Activated CD8-positive, alpha-beta T cell treated with anti-CD3 and anti-CD28 coated beads, Interleukin-2, amount 10 ng/mL, durations not matched to agents 7 days and 5 days (primary cell): ENCODE data around the gene LCTL. TPM values are rescaled to one million over a fixed set of nuclear protein-coding genes. Genes with fewer than 3 reads are reported as not detected.
A peak's percentile ranks its signal among the peaks of the same experiment; 100 is the strongest.

Experiments
- ATAC-seq: fragments of 150-1000 bp; cut with Tn5 transposase; one replicate; pipeline ENCODE4 v1.10.0; 2021; ENCODE audit warnings: moderate library complexity
- CTCF ChIA-PET: fragments of 350-600 bp; sonication (Branson Sonifier 250); formaldehyde crosslinking; loops from one replicate; lab custom pipeline; 2021; ENCODE audit warnings: antibody characterized with exemption; lab: Charles Lee
- POLR2A ChIA-PET: fragments of 350-600 bp; sonication (Branson Sonifier 250); formaldehyde crosslinking; loops from one replicate; lab custom pipeline; 2021; ENCODE audit warnings: antibody characterized with exemption; lab: Charles Lee
- DNase-seq: peaks from one replicate; pipeline ENCODE4 v3.0.0-alpha.2; 2020
- H3K27ac Mint-ChIP-seq: one replicate; pipeline ENCODE4 v1.8.0; 2021; ENCODE audit warnings: mild to moderate bottlenecking, mixed read lengths
- H3K27me3 Mint-ChIP-seq: one replicate; pipeline ENCODE4 v1.8.0; 2021; ENCODE audit warnings: low read depth, mixed read lengths
- H3K36me3 Mint-ChIP-seq: one replicate; pipeline ENCODE4 v1.8.0; 2021; ENCODE audit warnings: low read depth, mixed read lengths
- H3K4me1 Mint-ChIP-seq: one replicate; pipeline ENCODE4 v1.8.0; 2021; ENCODE audit warnings: low read depth, mixed read lengths
- H3K4me3 Mint-ChIP-seq: one replicate; pipeline ENCODE4 v1.8.0; 2021; ENCODE audit warnings: mild to moderate bottlenecking, mixed read lengths
- H3K9me3 Mint-ChIP-seq: one replicate; pipeline ENCODE4 v1.8.0; 2022; ENCODE audit warnings: mixed read lengths; ENCODE audit not compliant: insufficient read depth
- total RNA-seq, 2 experiments: library from RNA; stranded (reverse); gene quantifications; one replicate each; pipeline ENCODE4 v1.2.3, GENCODE V29; 2021

Gene LCTL
- total RNA-seq, 2 experiments from 2014 or later: not detected

DNA sequence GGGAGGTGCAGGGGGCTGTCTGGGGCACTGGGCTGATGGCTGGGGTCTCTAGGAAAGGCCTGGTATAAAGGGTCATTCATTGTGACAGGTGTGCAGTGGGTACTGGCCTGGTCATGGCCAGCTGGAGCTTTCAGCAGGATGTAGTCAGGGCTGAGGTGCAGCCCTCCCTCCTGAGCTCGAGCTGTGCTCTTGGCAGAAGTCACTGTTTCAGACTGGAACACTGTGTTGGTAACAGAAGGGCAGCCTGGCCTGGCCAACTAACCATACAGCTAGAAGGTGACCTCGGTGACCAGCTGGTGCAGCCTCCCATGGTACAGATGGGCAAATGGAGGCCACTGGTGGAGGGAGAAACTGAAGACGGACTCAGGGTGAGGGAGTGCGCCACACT lies 34.4 kb upstream of the LCTL start:
- no peak overlapping the region for H3K4me3 Mint-ChIP-seq
- POLR2A ChIA-PET: no interaction called here
- no peaks in the 10 kb centered on the region for H3K36me3 Mint-ChIP-seq
- peaks cover 25% of the 10 kb centered on the region for H3K4me1 Mint-ChIP-seq
- CTCF ChIA-PET: interaction anchor here (9.9 kb wide), 1 partner anchor 251 kb away, joined by 96 read pairs; no protein-coding TSS in a partner anchor
- peak overlapping the region; percentile 46 for H3K27ac Mint-ChIP-seq
- no peaks in the 10 kb centered on the region for H3K9me3 Mint-ChIP-seq
- no peak for ATAC-seq
- H3K27me3 Mint-ChIP-seq: peaks cover 7% of the 10 kb centered on the region
- no peak for DNase-seq

DNA sequence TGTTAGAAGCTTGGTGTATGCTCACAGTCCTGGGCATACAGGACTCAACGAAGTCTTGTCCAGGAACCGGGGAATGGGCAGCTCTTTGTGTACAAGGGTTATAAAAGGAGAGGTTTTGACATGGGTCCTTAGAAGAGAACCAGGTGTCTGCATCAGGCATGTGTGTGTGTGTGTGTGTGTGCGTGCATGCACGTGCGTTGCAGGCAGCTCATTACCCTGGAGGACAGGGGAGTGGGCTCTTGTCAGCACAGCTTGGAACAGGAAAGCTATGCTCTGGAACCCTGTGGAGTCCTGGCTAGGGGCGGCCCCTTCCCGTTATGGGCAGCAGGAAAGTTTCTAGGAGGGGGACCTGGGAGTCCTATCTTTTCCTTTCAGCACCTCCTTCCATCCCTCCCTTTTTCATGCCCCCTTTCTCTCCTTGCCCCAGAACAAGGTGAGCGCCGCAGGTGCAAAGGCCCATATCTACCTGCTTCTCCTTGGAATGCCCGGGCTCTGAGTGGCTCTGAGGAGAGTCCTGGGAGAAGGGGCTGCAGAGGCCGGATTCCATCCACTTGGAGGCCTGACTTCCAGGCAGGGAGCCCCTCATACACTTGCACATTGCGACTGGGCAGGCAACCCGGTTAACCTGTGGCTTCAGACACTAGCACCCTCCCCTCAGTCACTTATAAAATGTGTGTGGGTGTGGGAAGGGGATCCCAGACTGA lies 33.9 kb upstream of the LCTL start:
- ATAC-seq: no peak
- DNase-seq: no peak
- no peaks in the 10 kb centered on the region for H3K9me3 Mint-ChIP-seq
- H3K4me1 Mint-ChIP-seq: peaks cover 25% of the 10 kb centered on the region
- ChIA-PET POLR2A (no interaction called here), CTCF (interaction anchor here (9.9 kb wide), 1 partner anchor 251 kb away, joined by 96 read pairs; no protein-coding TSS in a partner anchor)
- peaks cover 11% of the 10 kb centered on the region for H3K27me3 Mint-ChIP-seq
- H3K27ac Mint-ChIP-seq: no peak overlapping the region
- no peak overlapping the region for H3K4me3 Mint-ChIP-seq
- H3K36me3 Mint-ChIP-seq: no peaks in the 10 kb centered on the region

DNA sequence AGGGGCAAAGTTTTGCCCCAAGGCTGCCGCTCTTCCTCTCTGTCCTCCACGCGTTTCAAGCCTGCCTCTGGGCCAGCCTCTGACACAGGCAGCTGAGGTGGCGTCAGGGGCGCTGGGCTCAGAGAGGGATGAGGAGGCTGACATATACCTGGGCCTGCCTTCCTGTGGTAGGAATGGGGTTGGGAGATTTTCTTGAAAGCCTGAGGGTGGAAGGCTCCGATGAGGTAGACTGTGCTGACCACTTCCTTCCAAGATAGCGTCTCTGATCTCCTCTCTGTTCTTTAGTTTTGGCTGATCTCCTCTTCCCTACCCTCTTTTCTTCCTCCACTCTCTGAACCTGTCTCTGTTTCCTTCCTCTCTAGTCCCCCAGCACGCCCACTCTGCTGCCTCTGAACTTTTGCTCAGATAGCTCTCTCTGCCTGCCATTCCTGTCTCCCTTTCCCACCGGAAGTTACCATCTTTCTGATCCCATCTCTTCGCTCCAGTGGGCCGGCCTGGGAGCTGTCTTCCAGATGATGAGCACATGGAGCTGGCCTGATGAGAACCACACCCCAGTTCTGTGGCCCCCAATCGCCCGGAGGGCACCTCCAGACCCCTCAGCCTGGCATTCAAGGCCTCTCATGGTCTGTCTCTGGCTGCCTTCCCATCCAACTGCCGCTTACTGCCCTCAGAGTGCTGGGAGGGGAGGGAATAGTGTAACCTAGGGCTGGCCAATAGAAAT lies 32.5 kb upstream of the LCTL start:
- Mint-ChIP-seq H3K4me1 (peaks cover 25% of the 10 kb centered on the region), H3K36me3 (no peaks in the 10 kb centered on the region), H3K4me3 (peak overlapping the region; percentile 14), H3K27ac (peak overlapping the region; percentile 87), H3K9me3 (no peaks in the 10 kb centered on the region), H3K27me3 (peaks cover 11% of the 10 kb centered on the region)
- DNase-seq: peak; percentile 53
- POLR2A ChIA-PET: no interaction called here
- CTCF ChIA-PET: interaction anchor here (1.5 kb wide), 1 partner anchor 253 kb away, joined by 3 read pairs; no protein-coding TSS in a partner anchor
- peak; percentile 84 for ATAC-seq

- H3K4me3 Mint-ChIP-seq: no peak overlapping the region
- CTCF ChIA-PET: interaction anchor here (1.2 to 1.5 kb wide), 2 partner anchors 10 to 255 kb away, joined by 3 to 5 read pairs; no protein-coding TSS in a partner anchor
- DNase-seq: no peak
- peaks cover 9% of the 10 kb centered on the region for H3K27me3 Mint-ChIP-seq
- H3K27ac Mint-ChIP-seq: no peak overlapping the region
- no peaks in the 10 kb centered on the region for H3K36me3 Mint-ChIP-seq
- POLR2A ChIA-PET: no interaction called here
- no peaks in the 10 kb centered on the region for H3K9me3 Mint-ChIP-seq
- no peak for ATAC-seq
- H3K4me1 Mint-ChIP-seq: peaks cover 25% of the 10 kb centered on the region
Measured at GRCh38 chr15:66595931-66596545, 30.2 kb upstream of the LCTL start.

GRCh38 chr15:66595332-66595731 lies 29.5 kb upstream of the LCTL start:
- Mint-ChIP-seq H3K4me3 (no peak overlapping the region), H3K36me3 (no peaks in the 10 kb centered on the region), H3K27ac (no peak overlapping the region), H3K9me3 (no peaks in the 10 kb centered on the region), H3K27me3 (peaks cover 9% of the 10 kb centered on the region), H3K4me1 (peaks cover 24% of the 10 kb centered on the region)
- ChIA-PET POLR2A (no interaction called here), CTCF (interaction anchor here (1.2 to 1.5 kb wide), 2 partner anchors 11 to 256 kb away, joined by 3 to 5 read pairs; no protein-coding TSS in a partner anchor)
- no peak for ATAC-seq
- no peak for DNase-seq

GRCh38 chr15:66594836-66595235 lies 29.0 kb upstream of the LCTL start:
- Mint-ChIP-seq H3K9me3 (no peaks in the 10 kb centered on the region), H3K36me3 (no peaks in the 10 kb centered on the region), H3K4me3 (no peak overlapping the region), H3K27me3 (peaks cover 9% of the 10 kb centered on the region), H3K27ac (no peak overlapping the region), H3K4me1 (peaks cover 22% of the 10 kb centered on the region)
- DNase-seq (no peak), ATAC-seq (no peak)
- POLR2A ChIA-PET: no interaction called here
- CTCF ChIA-PET: no interaction called here

GRCh38 chr15:66594344-66594743 lies 28.5 kb upstream of the LCTL start:
- DNase-seq (no peak), ATAC-seq (no peak)
- no peaks in the 10 kb centered on the region for H3K9me3 Mint-ChIP-seq
- peaks cover 19% of the 10 kb centered on the region for H3K4me1 Mint-ChIP-seq
- no peak overlapping the region for H3K27ac Mint-ChIP-seq
- ChIA-PET POLR2A (no interaction called here), CTCF (no interaction called here)
- H3K36me3 Mint-ChIP-seq: no peaks in the 10 kb centered on the region
- H3K27me3 Mint-ChIP-seq: peaks cover 9% of the 10 kb centered on the region
- H3K4me3 Mint-ChIP-seq: no peak overlapping the region

GRCh38 chr15:66593219-66593780 lies 27.5 kb upstream of the LCTL start:
- Mint-ChIP-seq H3K9me3 (no peaks in the 10 kb centered on the region), H3K4me1 (peaks cover 13% of the 10 kb centered on the region), H3K36me3 (no peaks in the 10 kb centered on the region), H3K27me3 (peaks cover 9% of the 10 kb centered on the region), H3K4me3 (no peak overlapping the region), H3K27ac (no peak overlapping the region)
- ATAC-seq (no peak), DNase-seq (no peak)
- ChIA-PET CTCF (no interaction called here), POLR2A (no interaction called here)

- Mint-ChIP-seq H3K27ac (no peak overlapping the region), H3K36me3 (no peaks in the 10 kb centered on the region), H3K4me3 (no peak overlapping the region), H3K4me1 (peaks cover 7% of the 10 kb centered on the region), H3K27me3 (peaks cover 14% of the 10 kb centered on the region), H3K9me3 (no peaks in the 10 kb centered on the region)
- no peak for ATAC-seq
- DNase-seq: no peak
- POLR2A ChIA-PET: no interaction called here
- CTCF ChIA-PET: interaction anchor here (1.1 kb wide), 1 partner anchor 259 kb away, joined by 4 read pairs; no protein-coding TSS in a partner anchor
Measured at GRCh38 chr15:66592505-66593218, 26.9 kb upstream of the LCTL start.

- no peak overlapping the region for H3K4me3 Mint-ChIP-seq
- CTCF ChIA-PET: interaction anchor here (1.1 kb wide), 1 partner anchor 261 kb away, joined by 4 read pairs; no protein-coding TSS in a partner anchor
Measured at GRCh38 chr15:66591322-66591862, 25.6 kb upstream of the LCTL start.

GRCh38 chr15:66590435-66590834 lies 24.6 kb upstream of the LCTL start:
- Mint-ChIP-seq H3K9me3 (no peaks in the 10 kb centered on the region), H3K27me3 (peaks cover 14% of the 10 kb centered on the region), H3K4me3 (no peak overlapping the region), H3K27ac (no peak overlapping the region), H3K4me1 (no peaks in the 10 kb centered on the region), H3K36me3 (no peaks in the 10 kb centered on the region)
- ChIA-PET POLR2A (no interaction called here), CTCF (no interaction called here)
- no peak for ATAC-seq
- DNase-seq: no peak

More at GRCh38 chr15:66591322-66591862, 25.6 kb upstream of the LCTL start:
- no peaks in the 10 kb centered on the region for H3K36me3 Mint-ChIP-seq
- POLR2A ChIA-PET: no interaction called here
- no peak for ATAC-seq
- DNase-seq: no peak
- H3K4me1 Mint-ChIP-seq: no peaks in the 10 kb centered on the region
- no peak overlapping the region for H3K27ac Mint-ChIP-seq
- H3K27me3 Mint-ChIP-seq: peaks cover 14% of the 10 kb centered on the region
- H3K9me3 Mint-ChIP-seq: no peaks in the 10 kb centered on the region
